Omental fat pad (tissue), 4 donors: ENCODE results near the gene FBN1. TPM values are rescaled to one million over a fixed set of nuclear protein-coding genes. Genes with fewer than 3 reads are reported as not detected.

Experiments
- ATAC-seq: fragments of 150-250 bp; one replicate; pipeline ENCODE4 v1.9.1; 2016; ENCODE audit warnings: mild to moderate bottlenecking, moderate library complexity; ENCODE audit not compliant: low FRiP score
- DNase-seq: peaks from one replicate; pipeline ENCODE4 v3.0.0-alpha.2; 2019; ENCODE audit warnings: low spot score
- total RNA-seq, 4 donors: library from RNA; depleted of rRNA; stranded (reverse); fragments of >200 nt; gene quantifications; one replicate each; pipeline ENCODE4 v1.1.0, GENCODE V29; 2016
- TF ChIP-seq, protein P1 (sequence below), 3 donors: fragments of 450-650 bp; IDR thresholded peaks; one replicate each; pipeline ENCODE4 v1.5.1; 2016 to 2017; ENCODE audit warnings: antibody characterized with exemption in 3 of 3, mild to moderate bottlenecking in 3 of 3, moderate library complexity in 2 of 3

FBN1 gene
- total RNA-seq, 4 donors from 2014 or later: 91.5 to 413 (median 137) TPM

- no peak for ATAC-seq
- DNase-seq: no peak
- TF ChIP-seq, protein P1, sequence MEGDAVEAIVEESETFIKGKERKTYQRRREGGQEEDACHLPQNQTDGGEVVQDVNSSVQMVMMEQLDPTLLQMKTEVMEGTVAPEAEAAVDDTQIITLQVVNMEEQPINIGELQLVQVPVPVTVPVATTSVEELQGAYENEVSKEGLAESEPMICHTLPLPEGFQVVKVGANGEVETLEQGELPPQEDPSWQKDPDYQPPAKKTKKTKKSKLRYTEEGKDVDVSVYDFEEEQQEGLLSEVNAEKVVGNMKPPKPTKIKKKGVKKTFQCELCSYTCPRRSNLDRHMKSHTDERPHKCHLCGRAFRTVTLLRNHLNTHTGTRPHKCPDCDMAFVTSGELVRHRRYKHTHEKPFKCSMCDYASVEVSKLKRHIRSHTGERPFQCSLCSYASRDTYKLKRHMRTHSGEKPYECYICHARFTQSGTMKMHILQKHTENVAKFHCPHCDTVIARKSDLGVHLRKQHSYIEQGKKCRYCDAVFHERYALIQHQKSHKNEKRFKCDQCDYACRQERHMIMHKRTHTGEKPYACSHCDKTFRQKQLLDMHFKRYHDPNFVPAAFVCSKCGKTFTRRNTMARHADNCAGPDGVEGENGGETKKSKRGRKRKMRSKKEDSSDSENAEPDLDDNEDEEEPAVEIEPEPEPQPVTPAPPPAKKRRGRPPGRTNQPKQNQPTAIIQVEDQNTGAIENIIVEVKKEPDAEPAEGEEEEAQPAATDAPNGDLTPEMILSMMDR (IDR thresholded peaks at IDR 0.05): no peak
Observed at GRCh38 chr15:48451241-48451640, 194.3 kb downstream of the FBN1 start.

GRCh38 chr15:48449734-48450133 is 195.8 kb downstream of the FBN1 start:
- TF ChIP-seq, protein P1 (IDR thresholded peaks at IDR 0.05): no peak
- ATAC-seq: no peak
- no peak for DNase-seq

- DNase-seq (no peak), ATAC-seq (no peak)
- TF ChIP-seq, protein P1 (IDR thresholded peaks at IDR 0.05): no peak
Observed at GRCh38 chr15:48447657-48448056, 197.9 kb downstream of the FBN1 start.

DNA sequence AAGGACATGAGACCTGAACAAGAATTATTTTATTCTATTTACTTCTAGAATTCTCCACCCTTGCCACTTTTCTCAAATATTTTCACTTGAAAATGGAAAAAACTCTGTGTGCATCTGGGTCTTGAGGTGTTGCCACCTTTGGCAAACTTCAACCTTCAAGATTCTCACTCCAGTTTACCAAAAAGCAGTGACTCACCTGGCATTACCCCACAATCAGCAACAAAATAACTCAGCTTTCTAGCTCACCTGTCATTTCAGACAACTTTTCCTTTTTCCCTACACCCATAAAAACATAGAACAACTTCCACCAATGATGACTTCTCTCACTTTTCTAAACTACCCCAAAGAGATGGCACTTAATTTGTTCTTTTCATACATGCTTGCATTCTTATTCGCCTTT is 198.5 kb downstream of the FBN1 start:
- no peak for DNase-seq
- TF ChIP-seq, protein P1 (IDR thresholded peaks at IDR 0.05): no peak
- no peak for ATAC-seq

GRCh38 chr15:48442011-48442410 is 203.5 kb downstream of the FBN1 start:
- TF ChIP-seq, protein P1 (IDR thresholded peaks at IDR 0.05): no peak
- no peak for DNase-seq
- no peak for ATAC-seq

DNA sequence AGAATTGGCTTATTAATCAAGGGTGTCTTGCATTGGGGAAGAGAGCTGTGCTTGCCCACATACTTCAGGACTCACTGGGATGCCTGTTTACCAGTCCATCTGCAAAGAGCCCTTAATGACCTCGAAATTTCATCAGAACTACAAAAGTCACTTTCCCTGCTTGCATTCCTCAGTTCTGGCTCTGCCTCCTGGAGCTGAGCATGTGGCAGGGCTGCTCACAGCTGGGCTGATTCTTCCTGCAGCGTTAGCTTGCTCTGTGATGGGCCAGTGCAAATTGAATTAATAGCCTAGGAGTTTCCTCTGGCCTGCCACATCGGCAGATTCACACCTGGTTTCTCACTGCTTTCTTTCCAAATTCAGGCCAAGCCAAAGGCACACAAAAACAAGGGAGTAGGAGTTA is 205.4 kb downstream of the FBN1 start:
- ATAC-seq (peak; percentile 83), DNase-seq (no peak)
- TF ChIP-seq, protein P1 (IDR thresholded peaks at IDR 0.05): no peak

DNA sequence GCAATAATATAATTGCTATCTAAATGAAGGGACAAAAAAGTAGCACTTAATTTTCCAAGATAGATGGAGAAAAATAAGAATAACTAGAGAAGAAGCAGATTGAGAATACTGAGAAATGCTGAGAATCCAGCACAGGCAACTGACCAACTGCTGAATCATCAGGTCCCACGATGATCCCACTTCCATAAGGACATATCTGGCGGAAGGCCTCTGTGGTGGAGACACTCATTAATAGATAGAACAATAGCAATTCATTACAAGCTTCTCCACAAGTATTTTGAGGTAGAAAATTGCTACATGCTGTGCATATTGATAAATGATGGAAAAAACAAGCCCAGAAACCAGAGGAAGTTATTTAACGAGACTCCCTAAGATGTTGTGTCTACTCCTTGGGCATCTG is 208.3 kb downstream of the FBN1 start:
- DNase-seq: no peak
- ATAC-seq: no peak
- TF ChIP-seq, protein P1 (IDR thresholded peaks at IDR 0.05): no peak
